GM21786 (cell line): ENCODE results near the gene UBE2Q1.

Source experiments
- ATAC-seq: cut with Tn5 transposase; IDR thresholded peaks from one replicate; pipeline ENCODE4 v1.9.1; 2021; ENCODE audit not compliant: unreplicated experiment

Gene UBE2Q1

DNA sequence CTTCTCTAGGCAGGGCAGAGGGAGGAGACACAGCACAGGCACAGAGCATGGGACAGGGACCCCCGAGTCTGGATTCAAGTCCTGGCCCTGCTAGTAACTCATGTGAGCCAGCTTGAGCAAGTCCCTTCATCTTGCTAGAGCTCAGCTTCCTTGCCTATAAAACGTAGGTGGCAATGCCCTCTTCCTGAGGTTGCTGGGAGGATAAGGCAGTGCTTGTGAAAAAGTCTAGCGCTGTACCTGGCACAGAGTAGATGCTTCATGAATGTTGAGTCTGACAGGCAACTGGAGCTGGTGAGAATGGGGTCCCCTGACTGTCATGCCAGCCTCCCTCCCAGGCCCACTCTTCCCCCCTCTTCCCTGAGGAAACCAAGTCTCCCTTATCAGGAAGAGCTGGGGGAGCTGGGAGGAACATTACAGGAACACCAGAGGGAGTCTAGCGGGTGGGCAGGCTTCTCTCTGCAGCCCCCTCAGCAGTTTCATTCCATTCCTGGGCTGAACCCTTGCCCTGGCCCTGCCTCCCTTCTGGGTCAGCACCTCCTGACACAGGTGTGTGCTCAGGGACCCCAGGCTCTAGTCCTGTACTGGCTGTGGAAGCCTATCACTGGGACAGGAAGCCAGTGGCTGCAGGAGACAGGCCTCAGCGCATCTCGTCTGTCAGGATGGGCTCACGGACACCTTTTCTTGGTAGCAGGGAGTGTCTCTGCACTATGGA, 19.0 kb upstream of the UBE2Q1 start:
- ATAC-seq = no peak

DNA sequence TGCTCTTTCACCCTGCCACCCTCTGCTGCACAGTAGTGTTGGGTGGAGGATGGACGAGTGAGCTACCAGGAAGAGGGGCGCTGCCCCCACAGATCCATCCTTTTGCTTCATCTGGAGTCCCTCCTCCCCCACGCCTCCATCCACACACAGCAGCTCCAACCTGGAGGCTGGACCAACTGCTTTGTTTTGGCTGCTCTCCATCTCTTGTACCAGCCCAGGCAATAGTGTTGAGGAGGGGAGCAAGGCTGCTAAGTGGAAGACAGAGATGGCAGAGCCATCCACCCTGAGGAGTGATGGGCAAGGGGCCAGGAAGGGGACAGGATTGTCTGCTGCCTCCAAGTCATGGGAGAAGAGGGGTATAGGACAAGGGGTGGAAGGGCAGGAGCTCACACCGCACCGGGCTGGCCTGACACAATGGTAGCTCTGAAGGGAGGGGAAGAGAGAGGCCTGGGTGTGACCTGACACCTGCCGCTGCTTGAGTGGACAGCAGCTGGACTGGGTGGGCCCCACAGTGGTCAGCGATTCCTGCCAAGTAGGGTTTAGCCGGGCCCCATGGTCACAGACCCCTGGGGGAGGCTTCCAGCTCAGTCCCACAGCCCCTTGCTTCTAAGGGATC, 17.6 kb upstream of the UBE2Q1 start:
- ATAC-seq = no peak

GRCh38 chr1:154575147-154575927, 16.9 kb upstream of the UBE2Q1 start:
- no peak for ATAC-seq

DNA sequence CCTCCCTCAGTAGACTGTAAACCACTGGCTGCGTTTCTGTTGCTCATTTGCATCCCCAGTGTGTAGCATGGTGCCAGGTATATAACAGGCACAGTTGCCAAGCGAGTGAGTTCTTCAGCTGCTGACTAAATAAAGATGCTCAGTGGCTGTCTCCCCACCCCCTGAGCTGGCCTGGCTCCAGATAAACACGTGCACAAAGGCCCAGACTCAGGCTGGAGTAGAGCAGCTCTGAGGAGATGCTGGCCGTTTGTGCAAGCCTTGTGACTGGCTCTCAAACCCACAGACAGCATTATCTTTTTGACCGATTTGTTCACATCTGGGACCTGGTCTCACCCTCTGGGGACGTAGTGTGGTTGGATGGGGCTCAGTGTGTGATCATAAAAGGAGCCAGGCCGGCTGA, 16.3 kb upstream of the UBE2Q1 start:
- ATAC-seq = no peak

- no peak for ATAC-seq
These were observed 14.7 kb upstream of the UBE2Q1 start for GRCh38 chr1:154573168-154573510.

DNA sequence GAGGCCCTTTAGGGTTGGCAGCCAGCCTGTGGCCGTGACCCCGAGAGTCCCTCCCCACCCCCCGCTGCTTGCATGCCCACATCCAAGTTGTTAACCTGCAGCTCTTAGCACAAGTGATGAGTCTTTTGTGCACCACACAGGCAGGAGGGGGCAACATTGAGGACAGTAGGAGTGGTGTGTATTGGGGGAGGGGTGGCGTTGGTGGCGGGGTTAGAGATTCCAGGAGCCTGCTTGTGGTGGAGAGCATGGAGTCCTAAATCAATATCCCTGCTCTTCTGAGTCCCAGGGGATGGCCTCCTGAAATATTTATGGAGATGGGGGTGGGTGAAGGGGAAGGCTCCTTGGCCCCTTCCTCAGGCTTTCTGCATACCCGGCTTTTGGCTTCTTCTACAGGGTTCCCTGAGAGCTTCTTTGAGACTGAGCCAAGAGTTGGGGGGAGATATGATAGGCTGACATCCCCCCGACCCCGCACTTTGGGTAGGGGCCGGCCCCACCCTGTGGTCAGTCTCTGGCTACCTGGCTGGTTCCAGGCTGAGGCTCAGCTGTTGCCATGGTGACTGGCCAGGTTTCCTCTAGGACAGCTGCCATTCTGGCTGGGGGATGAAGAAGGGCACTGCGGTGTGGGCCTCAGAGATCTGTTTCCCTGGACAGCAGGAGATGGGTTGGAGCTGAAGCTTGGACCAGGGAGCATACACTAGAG, 14.2 kb upstream of the UBE2Q1 start:
- ATAC-seq = no peak

DNA sequence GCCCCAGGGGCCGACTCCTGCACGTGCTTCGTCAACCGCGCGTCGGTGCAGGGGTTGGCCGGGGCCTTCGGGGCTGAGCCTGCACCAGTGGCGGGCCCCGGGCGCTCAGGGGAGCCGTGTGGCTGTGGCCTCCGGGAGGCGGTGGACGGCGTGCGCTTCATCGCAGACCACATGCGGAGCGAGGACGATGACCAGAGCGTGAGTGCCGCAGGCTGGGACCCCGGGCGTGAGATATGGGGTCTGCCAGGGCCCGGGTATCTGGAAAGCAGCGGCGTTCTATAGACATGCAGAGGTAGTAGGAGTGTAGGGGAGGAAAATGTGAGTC, 13.5 kb upstream of the UBE2Q1 start:
- ATAC-seq = no peak

DNA sequence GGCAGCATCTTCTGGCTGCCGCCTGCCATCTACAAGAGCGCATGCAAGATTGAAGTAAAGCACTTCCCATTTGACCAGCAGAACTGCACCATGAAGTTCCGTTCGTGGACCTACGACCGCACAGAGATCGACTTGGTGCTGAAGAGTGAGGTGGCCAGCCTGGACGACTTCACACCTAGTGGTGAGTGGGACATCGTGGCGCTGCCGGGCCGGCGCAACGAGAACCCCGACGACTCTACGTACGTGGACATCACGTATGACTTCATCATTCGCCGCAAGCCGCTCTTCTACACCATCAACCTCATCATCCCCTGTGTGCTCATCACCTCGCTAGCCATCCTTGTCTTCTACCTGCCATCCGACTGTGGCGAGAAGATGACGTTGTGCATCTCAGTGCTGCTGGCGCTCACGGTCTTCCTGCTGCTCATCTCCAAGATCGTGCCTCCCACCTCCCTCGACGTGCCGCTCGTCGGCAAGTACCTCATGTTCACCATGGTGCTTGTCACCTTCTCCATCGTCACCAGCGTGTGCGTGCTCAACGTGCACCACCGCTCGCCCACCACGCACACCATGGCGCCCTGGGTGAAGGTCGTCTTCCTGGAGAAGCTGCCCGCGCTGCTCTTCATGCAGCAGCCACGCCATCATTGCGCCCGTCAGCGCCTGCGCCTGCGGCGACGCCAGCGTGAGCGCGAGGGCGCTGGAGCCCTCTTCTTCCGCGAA, 12.9 kb upstream of the UBE2Q1 start:
- ATAC-seq = no peak

GRCh38 chr1:154568157-154568815, 9.8 kb upstream of the UBE2Q1 start:
- no peak for ATAC-seq

DNA sequence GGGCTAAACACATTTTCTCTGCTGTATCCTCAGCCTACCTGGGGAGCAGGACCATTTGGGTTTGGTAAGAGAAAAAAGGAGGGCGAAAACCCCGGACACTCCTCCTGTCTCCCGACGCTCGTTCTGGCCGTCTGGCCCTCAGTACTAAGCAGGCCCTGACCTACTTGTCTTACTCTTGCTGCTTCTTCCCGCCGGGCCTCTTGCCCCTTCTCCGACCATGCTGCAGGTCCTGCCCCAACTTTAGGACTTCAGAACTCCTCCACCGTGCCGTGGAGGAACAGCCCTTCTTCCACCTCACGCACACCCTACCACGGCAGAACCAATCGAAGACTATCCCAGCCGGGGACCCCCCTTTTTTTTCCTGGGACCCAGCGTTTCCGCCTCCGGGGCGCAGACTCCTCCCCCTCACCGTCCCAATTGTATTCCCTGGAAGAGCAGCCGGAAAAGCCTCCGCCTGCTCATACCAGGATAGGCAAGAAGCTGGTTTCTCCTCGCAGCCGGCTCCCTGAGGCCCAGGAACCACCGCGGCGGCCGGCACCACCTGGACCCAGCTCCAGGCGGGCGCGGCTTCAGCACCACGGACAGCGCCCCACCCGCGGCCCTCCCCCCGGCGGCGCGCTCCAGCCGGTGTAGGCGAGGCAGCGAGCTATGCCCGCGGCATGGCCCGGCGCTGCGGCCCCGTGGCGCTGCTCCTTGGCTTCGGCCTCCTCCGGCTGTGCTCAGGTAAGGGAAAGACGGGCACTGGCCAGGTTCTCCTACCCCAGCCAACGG, 9.1 kb upstream of the UBE2Q1 start, which contains the start of gene CHRNB2:
Gene CHRNB2, plus strand, starts transcription at position 393 of the 771 bp plus-strand sequence. Its CDS starts 267 bp downstream, at position 660.
- ATAC-seq = no peak

- no peak for ATAC-seq
These were observed 7.4 kb upstream of the UBE2Q1 start for GRCh38 chr1:154565876-154566275.

GRCh38 chr1:154559466-154560044, 1.1 kb upstream of the UBE2Q1 start:
- ATAC-seq = peak; percentile 40

- ATAC-seq = peak; percentile 86
These were observed 431 bp upstream of the UBE2Q1 start for GRCh38 chr1:154558720-154559465.

- no peak for ATAC-seq
These were observed 1.1 kb downstream of the UBE2Q1 start for GRCh38 chr1:154557248-154557938.

DNA sequence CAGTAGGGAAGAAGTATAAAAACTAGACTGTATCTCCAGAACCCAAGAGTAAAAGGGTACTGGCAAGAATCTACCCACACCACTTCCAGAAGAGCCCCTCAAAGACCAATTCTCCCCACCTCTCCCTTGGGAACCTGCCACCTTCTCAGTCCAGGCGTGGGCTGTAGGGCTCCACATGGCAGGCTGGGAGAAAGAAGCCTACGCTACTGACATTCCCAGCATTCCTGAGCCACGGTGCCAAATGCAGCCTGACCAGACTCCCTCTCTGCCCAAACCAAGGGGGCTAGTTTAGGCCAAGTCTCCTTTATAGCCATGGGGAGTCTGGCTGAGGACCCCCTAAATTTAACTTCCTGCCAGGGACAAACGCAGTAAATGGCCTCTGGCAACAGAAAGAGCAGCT, 2.0 kb downstream of the UBE2Q1 start:
- ATAC-seq = no peak

DNA sequence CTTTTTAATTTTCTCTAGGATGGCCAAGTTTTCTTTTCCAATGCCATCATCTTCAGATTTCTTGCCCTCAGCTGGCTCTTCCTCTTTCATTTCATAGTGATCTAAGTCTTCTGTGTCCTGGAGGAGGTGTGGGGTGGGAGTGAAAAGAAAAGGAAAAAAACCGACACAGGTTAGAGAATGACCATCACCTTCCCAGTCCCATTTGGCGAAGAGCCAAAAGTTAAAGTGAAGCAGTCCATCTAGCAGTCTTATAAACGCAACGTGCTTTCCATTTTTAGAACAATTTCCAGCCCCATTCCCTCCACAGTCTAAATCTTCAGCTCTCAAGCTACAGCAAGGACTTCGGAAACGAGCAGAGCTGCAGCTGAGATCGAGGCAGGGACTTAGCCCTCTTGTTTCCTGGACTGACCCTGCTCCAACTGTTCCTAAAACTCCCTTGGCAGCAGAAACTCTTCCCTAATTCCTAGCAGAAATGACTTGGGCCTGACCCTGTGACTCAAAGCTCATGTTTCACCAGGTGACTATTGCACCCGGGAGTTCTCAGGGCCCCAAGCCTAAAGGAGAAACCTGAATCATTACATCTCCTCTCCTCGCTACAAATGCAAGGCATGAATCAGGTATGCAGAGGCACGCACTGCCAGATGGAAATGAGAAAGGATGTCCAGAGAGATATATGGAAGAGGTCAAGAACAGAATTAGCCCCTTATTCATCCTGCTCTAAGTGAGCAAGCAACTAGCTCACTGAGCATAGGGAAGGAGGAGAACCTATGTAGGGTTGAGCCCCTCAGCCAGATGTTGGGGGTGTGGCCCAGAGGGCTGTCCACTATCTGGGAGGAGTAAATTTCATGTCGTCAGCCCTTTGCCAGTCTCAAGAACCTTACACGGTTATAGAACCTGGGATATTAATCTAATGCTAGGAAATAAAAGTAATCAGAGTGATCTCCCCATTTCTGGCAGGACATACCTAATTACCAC, 5.1 kb downstream of the UBE2Q1 start:
- ATAC-seq = no peak

- no peak for ATAC-seq
These were observed 6.4 kb downstream of the UBE2Q1 start for GRCh38 chr1:154552036-154552435.
